AG04450 (cell line): ENCODE results near the gene OSBPL2. TPM values are rescaled to one million over a fixed set of nuclear protein-coding genes. Genes with fewer than 3 reads are reported as not detected.

Experiments
- CTCF ChIA-PET: fragments of 300-600, 350-600 bp; formaldehyde crosslinking; extraction: SDS; loops from one replicate; lab custom pipeline; 2022; ENCODE audit warnings: antibody characterized with exemption, inconsistent platforms; lab: Charles Lee
- POLR2A ChIA-PET: fragments of 350-600 bp; formaldehyde crosslinking; extraction: SDS; loops from one replicate; lab custom pipeline; 2021; ENCODE audit warnings: antibody characterized with exemption, inconsistent platforms; lab: Yijun Ruan, JAX
- DNase-seq: peaks from one replicate; pipeline ENCODE4 v3.0.0-alpha.2; 2011; ENCODE audit warnings: low read depth, low spot score
- H3K27ac ChIP-seq: one replicate; pipeline ENCODE4 v1.5.1; 2012; ENCODE audit warnings: low read depth, low read length, control low read depth
- H3K27me3 ChIP-seq: one replicate; pipeline ENCODE4 v1.6.0; 2012; ENCODE audit warnings: low read length; ENCODE audit not compliant: control insufficient read depth, insufficient read depth
- H3K4me3 ChIP-seq: 2 replicates; pipeline ENCODE4 v1.5.1; 2011; ENCODE audit warnings: mild to moderate bottlenecking, low read depth, low read length, control low read depth
- H3K9me3 ChIP-seq: 2 replicates; pipeline ENCODE4 v1.5.1; 2012; ENCODE audit warnings: low read length; ENCODE audit not compliant: control insufficient read depth, insufficient read depth
- polyA plus RNA-seq: library from polyadenylated mRNA; depleted of rRNA; stranded (reverse); fragments of >200 nt; gene quantifications from 2 replicates; pipeline ENCODE4 v1.2.3, GENCODE V29; 2011
- TF ChIP-seq, protein P1 (sequence below): IDR thresholded peaks from 2 replicates; pipeline ENCODE4 v1.5.1; 2011; ENCODE audit warnings: low read depth, low read length, control low read depth, inconsistent platforms

Gene OSBPL2
- polyA plus RNA-seq, 1 experiment: 18.5 TPM

DNA sequence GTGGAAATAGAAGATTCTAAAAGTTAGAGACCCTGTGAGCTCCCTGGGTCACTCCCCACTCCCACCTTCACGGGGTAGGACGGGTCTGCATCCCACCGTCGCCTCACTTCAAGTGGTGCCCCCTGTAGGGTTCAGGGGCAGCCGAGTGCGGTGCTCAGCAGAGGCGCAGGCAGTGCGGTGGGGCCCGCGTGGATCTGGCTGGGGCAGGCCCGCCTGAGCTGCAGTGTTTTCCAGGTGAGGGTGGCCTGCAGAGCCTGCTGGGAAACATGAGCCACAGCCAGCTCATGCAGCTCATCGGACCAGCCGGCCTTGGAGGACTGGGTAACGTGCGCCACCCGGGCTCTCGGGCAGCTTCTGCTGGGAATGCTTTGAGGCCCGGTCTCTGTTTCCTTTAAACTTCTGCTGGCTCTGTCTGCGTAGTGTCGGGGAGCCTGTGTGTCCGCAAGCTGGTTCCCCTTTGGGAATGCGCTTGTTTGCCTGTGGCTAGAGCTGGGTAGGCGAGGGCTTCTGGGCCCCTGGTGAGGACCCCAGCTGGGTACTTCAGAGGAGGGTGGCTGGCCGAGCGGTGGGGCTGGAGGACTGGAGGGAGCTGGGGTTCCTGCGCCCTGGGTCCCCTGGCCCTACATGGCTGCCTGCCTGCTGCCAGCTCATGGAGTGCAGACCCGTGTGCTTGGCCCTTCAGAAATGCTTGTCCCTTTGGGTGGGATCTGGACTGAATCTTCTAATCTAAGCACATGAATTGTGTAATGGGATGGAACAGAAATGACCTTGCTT is 68.3 kb downstream of the OSBPL2 start:
- TF ChIP-seq, protein P1, sequence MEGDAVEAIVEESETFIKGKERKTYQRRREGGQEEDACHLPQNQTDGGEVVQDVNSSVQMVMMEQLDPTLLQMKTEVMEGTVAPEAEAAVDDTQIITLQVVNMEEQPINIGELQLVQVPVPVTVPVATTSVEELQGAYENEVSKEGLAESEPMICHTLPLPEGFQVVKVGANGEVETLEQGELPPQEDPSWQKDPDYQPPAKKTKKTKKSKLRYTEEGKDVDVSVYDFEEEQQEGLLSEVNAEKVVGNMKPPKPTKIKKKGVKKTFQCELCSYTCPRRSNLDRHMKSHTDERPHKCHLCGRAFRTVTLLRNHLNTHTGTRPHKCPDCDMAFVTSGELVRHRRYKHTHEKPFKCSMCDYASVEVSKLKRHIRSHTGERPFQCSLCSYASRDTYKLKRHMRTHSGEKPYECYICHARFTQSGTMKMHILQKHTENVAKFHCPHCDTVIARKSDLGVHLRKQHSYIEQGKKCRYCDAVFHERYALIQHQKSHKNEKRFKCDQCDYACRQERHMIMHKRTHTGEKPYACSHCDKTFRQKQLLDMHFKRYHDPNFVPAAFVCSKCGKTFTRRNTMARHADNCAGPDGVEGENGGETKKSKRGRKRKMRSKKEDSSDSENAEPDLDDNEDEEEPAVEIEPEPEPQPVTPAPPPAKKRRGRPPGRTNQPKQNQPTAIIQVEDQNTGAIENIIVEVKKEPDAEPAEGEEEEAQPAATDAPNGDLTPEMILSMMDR: no peak
- Histone ChIP-seq H3K9me3 (no peaks in the 10 kb centered on the region; the same call in 1 of the 2 replicates), H3K27me3 (no peaks in the 10 kb centered on the region), H3K4me3 (no peak overlapping the region), H3K27ac (no peak overlapping the region)
- ChIA-PET POLR2A (interaction anchor here (0.9 kb wide), 1 partner anchor 69 kb away, joined by 3 read pairs; no protein-coding TSS in a partner anchor), CTCF (interaction anchor here (1.8 to 4.9 kb wide), 2 partner anchors 69 to 76 kb away, joined by 8 to 19 read pairs; no protein-coding TSS in a partner anchor)
- DNase-seq: no peak

DNA sequence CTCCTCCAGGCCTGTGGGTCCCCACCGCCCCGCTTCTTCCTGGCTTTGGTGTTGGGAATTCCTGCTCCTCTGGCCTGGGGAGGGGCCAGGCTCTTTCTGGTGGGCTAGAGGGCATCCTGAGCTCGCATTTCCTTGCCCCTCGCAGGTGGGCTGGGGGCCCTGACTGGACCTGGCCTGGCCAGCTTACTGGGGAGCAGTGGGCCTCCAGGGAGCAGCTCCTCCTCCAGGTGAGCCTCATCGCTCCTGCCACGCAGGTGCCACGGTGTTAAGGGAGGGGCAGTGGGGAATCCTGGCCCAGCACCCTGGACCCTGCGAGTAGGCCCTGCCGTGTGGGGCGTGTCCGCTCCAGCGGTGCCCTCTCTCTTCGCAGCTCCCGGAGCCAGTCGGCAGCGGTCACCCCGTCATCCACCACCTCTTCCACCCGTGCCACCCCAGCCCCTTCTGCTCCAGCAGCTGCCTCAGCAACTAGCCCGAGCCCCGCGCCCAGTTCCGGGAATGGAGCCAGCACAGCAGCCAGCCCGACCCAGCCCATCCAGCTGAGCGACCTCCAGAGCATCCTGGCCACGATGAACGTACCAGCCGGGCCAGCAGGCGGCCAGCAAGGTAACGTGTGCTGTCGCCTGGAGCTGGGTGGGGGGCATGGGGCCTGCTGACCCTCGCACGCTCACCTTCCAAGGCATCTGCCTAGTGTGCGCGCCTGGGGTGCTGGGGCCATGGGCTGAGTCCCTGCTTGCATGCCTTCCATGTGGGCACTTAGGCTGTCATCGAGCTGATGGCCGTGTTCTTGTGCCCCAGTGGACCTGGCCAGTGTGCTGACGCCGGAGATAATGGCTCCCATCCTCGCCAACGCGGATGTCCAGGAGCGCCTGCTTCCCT is 69.1 kb downstream of the OSBPL2 start:
- POLR2A ChIA-PET: no interaction called here
- TF ChIP-seq, protein P1: no peak
- no peak for DNase-seq
- H3K9me3 ChIP-seq: no peaks in the 10 kb centered on the region; the same call in 1 of the 2 replicates
- H3K27me3 ChIP-seq: no peaks in the 10 kb centered on the region
- no peak overlapping the region for H3K27ac ChIP-seq
- CTCF ChIA-PET: interaction anchor here (1.8 to 4.9 kb wide), 2 partner anchors 68 to 75 kb away, joined by 8 to 19 read pairs; no protein-coding TSS in a partner anchor
- no peak overlapping the region for H3K4me3 ChIP-seq

DNA sequence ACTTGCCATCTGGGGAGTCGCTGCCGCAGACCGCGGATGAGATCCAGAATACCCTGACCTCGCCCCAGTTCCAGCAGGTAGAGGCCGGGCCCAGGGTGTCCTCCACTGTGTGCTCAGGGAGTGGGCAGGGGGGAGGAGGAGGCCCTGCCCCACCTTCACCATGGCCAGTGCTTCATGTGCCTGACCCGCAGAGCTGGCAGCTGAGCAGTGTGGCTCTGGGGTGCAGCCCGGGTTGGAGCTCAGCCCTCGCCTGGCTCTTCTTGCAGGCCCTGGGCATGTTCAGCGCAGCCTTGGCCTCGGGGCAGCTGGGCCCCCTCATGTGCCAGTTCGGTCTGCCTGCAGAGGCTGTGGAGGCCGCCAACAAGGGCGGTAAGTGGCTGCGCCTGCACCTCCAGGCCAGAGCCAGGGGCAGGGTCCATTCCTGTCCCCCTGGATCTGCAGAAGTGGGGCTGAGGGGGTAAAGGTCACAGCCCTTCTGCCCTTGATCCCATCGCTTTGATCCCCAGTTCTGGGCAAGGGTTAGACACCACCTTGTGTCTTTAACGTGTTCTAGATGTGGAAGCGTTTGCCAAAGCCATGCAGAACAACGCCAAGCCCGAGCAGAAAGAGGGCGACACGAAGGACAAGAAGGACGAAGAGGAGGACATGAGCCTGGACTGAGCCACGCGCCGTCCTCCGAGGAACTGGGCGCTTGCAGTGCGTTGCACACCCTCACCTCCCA is 69.9 kb downstream of the OSBPL2 start:
- Histone ChIP-seq H3K27ac (no peak overlapping the region), H3K27me3 (no peaks in the 10 kb centered on the region), H3K4me3 (no peak overlapping the region), H3K9me3 (no peaks in the 10 kb centered on the region; the same call in 1 of the 2 replicates)
- DNase-seq: no peak
- POLR2A ChIA-PET: no interaction called here
- TF ChIP-seq, protein P1: no peak
- CTCF ChIA-PET: interaction anchor here (1.8 kb wide), 1 partner anchor 67 kb away, joined by 8 read pairs; no protein-coding TSS in a partner anchor

DNA sequence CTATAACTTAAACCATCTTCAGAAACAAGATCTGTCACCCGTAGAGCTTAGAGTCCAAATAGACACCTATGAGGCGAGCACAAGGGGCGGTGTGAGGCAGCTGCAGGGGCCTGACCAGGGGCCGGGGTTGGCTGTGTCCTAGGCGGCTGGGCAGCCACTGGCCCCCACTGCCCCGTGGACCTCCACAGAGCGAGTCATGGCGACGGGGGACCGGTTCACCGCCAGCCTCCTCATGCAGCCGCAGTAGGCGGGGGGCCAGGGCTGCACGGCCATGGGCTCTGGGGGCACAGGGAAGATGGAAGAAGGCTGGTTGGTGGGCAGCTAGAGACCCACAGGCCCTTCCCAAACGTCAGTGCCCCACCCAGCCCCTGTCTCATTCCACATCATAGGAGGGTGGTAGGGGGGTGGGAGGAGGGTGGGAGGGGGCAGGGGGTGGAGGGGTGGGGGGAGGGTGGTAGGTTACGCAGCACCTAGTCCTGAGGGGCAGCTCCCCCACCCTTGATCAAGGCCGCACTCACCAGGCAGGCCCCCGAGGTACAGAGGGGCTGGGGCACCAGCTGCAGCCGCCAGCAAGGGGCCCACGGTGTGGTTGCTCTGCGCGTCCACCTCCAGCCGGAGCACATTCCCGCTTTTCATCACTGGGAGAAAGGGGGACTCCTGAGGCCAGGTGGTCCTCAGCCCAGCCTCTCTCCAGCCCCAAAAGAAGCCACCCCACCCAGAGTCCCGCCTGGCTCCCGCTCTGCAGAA is 71.0 kb downstream of the OSBPL2 start:
- TF ChIP-seq, protein P1: no peak
- ChIA-PET CTCF (no interaction called here), POLR2A (interaction anchor here (0.6 kb wide), 1 partner anchor 36 kb away, joined by 3 read pairs; no protein-coding TSS in a partner anchor)
- DNase-seq: no peak
- Histone ChIP-seq H3K27ac (no peak overlapping the region), H3K4me3 (no peak overlapping the region), H3K9me3 (no peaks in the 10 kb centered on the region; the same call in 1 of the 2 replicates), H3K27me3 (no peaks in the 10 kb centered on the region)
